Measurements from ENCODE around the gene C15orf39. TPM values are rescaled to one million over a fixed set of nuclear protein-coding genes. Genes with fewer than 3 reads are reported as not detected.

The C15orf39 gene
- total RNA-seq, 1 donor from 2014 or later: 15.0 TPM

GRCh38 chr15:75193272-75193671, 8.4 kb upstream of the C15orf39 start:
- no peak for DNase-seq (ENCODE audit: missing footprints)
- intact Hi-C loops (cut with DNase I): no loop called here
- no peak for ATAC-seq

GRCh38 chr15:75193976-75194375, 7.7 kb upstream of the C15orf39 start:
- no peak for ATAC-seq
- intact Hi-C loops (cut with DNase I): no loop called here

GRCh38 chr15:75194397-75194796, 7.3 kb upstream of the C15orf39 start:
- ATAC-seq (no peak), DNase-seq (ENCODE audit: missing footprints) (no peak)
- intact Hi-C loops (cut with DNase I): no loop called here

More at GRCh38 chr15:75193976-75194375, 7.7 kb upstream of the C15orf39 start:
- DNase-seq (ENCODE audit: missing footprints): no peak

GRCh38 chr15:75195122-75195765, 6.4 kb upstream of the C15orf39 start:
- ATAC-seq (peak; percentile 53), DNase-seq (ENCODE audit: missing footprints) (peak; percentile 76)
- intact Hi-C loops (cut with DNase I): no loop called here

- no peak for DNase-seq (ENCODE audit: missing footprints)
- ATAC-seq: no peak
Observed at GRCh38 chr15:75195766-75196241, 5.9 kb upstream of the C15orf39 start.

GRCh38 chr15:75197062-75197630, 4.5 kb upstream of the C15orf39 start:
- DNase-seq (ENCODE audit: missing footprints): no peak
- intact Hi-C loops (cut with DNase I): no loop called here
- ATAC-seq: no peak

More at GRCh38 chr15:75195766-75196241, 5.9 kb upstream of the C15orf39 start:
- intact Hi-C loops (cut with DNase I): no loop called here

GRCh38 chr15:75198560-75199356, 2.9 kb upstream of the C15orf39 start:
- intact Hi-C loops (cut with DNase I): no loop called here
- no peak for DNase-seq (ENCODE audit: missing footprints)
- no peak for ATAC-seq

GRCh38 chr15:75199357-75199940, 2.2 kb upstream of the C15orf39 start:
- ATAC-seq (no peak), DNase-seq (ENCODE audit: missing footprints) (no peak)
- intact Hi-C loops (cut with DNase I): no loop called here

- intact Hi-C loops (cut with DNase I): loop anchor here (5.0 kb wide), 2 partner anchors 243 to 252 kb away; partner anchors contain the start of genes RPP25 and SIN3A
- no peak for ATAC-seq
Observed at GRCh38 chr15:75200391-75200764, 1.3 kb upstream of the C15orf39 start.

GRCh38 chr15:75200765-75201615, 692 bp upstream of the C15orf39 start:
- DNase-seq (ENCODE audit: missing footprints): peak; percentile 80
- intact Hi-C loops (cut with DNase I): loop anchor here (5.0 kb wide), 2 partner anchors 244 to 251 kb away; partner anchors contain the start of genes RPP25 and SIN3A
- no peak for ATAC-seq

More at GRCh38 chr15:75200391-75200764, 1.3 kb upstream of the C15orf39 start:
- no peak for DNase-seq (ENCODE audit: missing footprints)

GRCh38 chr15:75202251-75203016, 752 bp downstream of the C15orf39 start:
- peak; percentile 22 for ATAC-seq
- DNase-seq (ENCODE audit: missing footprints): peak; percentile 90
- intact Hi-C loops (cut with DNase I): loop anchor here (2.0 to 5.0 kb wide), 3 partner anchors 24 to 250 kb away; partner anchors contain the start of genes RPP25 and SIN3A

GRCh38 chr15:75203017-75203907, 1.6 kb downstream of the C15orf39 start:
- DNase-seq (ENCODE audit: missing footprints) (no peak), ATAC-seq (no peak)
- intact Hi-C loops (cut with DNase I): loop anchor here (2.0 to 5.0 kb wide), 3 partner anchors 24 to 249 kb away; partner anchors contain the start of genes RPP25 and SIN3A

- ATAC-seq (no peak), DNase-seq (ENCODE audit: missing footprints) (no peak)
- intact Hi-C loops (cut with DNase I): loop anchor here (1.0 to 5.0 kb wide), 5 partner anchors 25 to 248 kb away; partner anchors contain the start of genes RPP25 and SIN3A
Observed at GRCh38 chr15:75203908-75204263, 2.2 kb downstream of the C15orf39 start.

GRCh38 chr15:75204340-75205063, 2.8 kb downstream of the C15orf39 start:
- ATAC-seq (peak; percentile 86), DNase-seq (ENCODE audit: missing footprints) (peak; percentile 95)
- intact Hi-C loops (cut with DNase I): loop anchor here (1.0 to 5.0 kb wide), 4 partner anchors 161 to 248 kb away; partner anchors contain the start of genes RPP25 and SIN3A

GRCh38 chr15:75205064-75205395, 3.3 kb downstream of the C15orf39 start:
- no peak for DNase-seq (ENCODE audit: missing footprints)
- ATAC-seq: no peak
- intact Hi-C loops (cut with DNase I): no loop called here

GRCh38 chr15:75206006-75206405, 4.3 kb downstream of the C15orf39 start:
- intact Hi-C loops (cut with DNase I): no loop called here
- no peak for ATAC-seq
- DNase-seq (ENCODE audit: missing footprints): no peak

Measured in Right ventricle myocardium inferior (tissue), 1 donor.